Keratinocyte (primary cell): ENCODE measurements around the gene IFNG-AS1. TPM values are rescaled to one million over a fixed set of nuclear protein-coding genes. Genes with fewer than 3 reads are reported as not detected.

Source experiments
- DNase-seq: peaks from one replicate; pipeline ENCODE4 v3.0.0-alpha.2; 2011; ENCODE audit warnings: low read depth, missing footprints, low spot score
- FAIRE-seq: peaks from 2 replicates; lab custom pipeline; 2011; peaks lifted over from hg19 to GRCh38; lab: Jason Lieb, UNC
- H2AFZ ChIP-seq: 2 replicates; pipeline ENCODE4 v1.6.0; 2012; ENCODE audit warnings: low read length, control low read depth, inconsistent platforms; ENCODE audit not compliant: control insufficient read depth
- H3K27ac ChIP-seq: 2 replicates; pipeline ENCODE4 v1.5.1; 2011; ENCODE audit warnings: low read length; ENCODE audit not compliant: control insufficient read depth, insufficient read depth
- H3K27me3 ChIP-seq: 3 replicates; pipeline ENCODE4 v1.6.0; 2011; ENCODE audit warnings: low read length; ENCODE audit not compliant: control insufficient read depth, insufficient read depth; ENCODE audit errors: extremely low read depth
- H3K36me3 ChIP-seq, 2 experiments: 2 replicates in 1 of 2; 3 replicates in 1 of 2; pipeline ENCODE4 v1.5.1; 2011; ENCODE audit warnings: low read length in 2 of 2, mild to moderate bottlenecking in 1 of 2; ENCODE audit not compliant: control insufficient read depth in 2 of 2, insufficient read depth in 2 of 2; ENCODE audit errors: extremely low read depth in 1 of 2
- H3K4me1 ChIP-seq: 3 replicates; pipeline ENCODE4 v1.5.1; 2011; ENCODE audit warnings: low read length; ENCODE audit not compliant: control insufficient read depth, insufficient read depth; ENCODE audit errors: extremely low read depth
- H3K4me2 ChIP-seq: 3 replicates; pipeline ENCODE4 v1.6.0; 2011; ENCODE audit warnings: low read depth, low read length; ENCODE audit not compliant: control insufficient read depth, insufficient read depth; ENCODE audit errors: extremely low read depth
- H3K4me3 ChIP-seq, 3 experiments: fragments of 200-600 bp in 1 of 3; sonication (generic) in 1 of 3; 2 replicates in 2 of 3; 3 replicates in 1 of 3; pipeline ENCODE4 v1.5.1; 2011 to 2016; ENCODE audit warnings: low read length in 3 of 3, mild to moderate bottlenecking in 3 of 3, control low read depth in 2 of 3, inconsistent platforms in 1 of 3, low read depth in 1 of 3, mixed read lengths in 1 of 3, mixed run types in 1 of 3, moderate library complexity in 1 of 3; ENCODE audit not compliant: control insufficient read depth in 2 of 3, insufficient read depth in 2 of 3; ENCODE audit errors: extremely low read depth in 1 of 3
- H3K79me2 ChIP-seq: 2 replicates; pipeline ENCODE4 v1.6.0; 2012; ENCODE audit warnings: low read length; ENCODE audit not compliant: control insufficient read depth, insufficient read depth
- H3K9ac ChIP-seq: 3 replicates; pipeline ENCODE4 v1.6.0; 2011; ENCODE audit warnings: low read length; ENCODE audit not compliant: control insufficient read depth, insufficient read depth; ENCODE audit errors: extremely low read depth
- H3K9me1 ChIP-seq: 3 replicates; pipeline ENCODE4 v1.6.0; 2011; ENCODE audit warnings: low read length; ENCODE audit not compliant: control insufficient read depth, insufficient read depth; ENCODE audit errors: extremely low read depth
- H3K9me3 ChIP-seq: 2 replicates; pipeline ENCODE4 v1.5.1; 2012; ENCODE audit warnings: low read depth, low read length; ENCODE audit not compliant: control insufficient read depth
- H4K20me1 ChIP-seq: 3 replicates; pipeline ENCODE4 v1.6.0; 2011; ENCODE audit warnings: low read length; ENCODE audit not compliant: control insufficient read depth, insufficient read depth; ENCODE audit errors: extremely low read depth
- EZH2 ChIP-seq: IDR thresholded peaks from one replicate; pipeline ENCODE4 v1.6.1; 2012; ENCODE audit warnings: inconsistent platforms, mild to moderate bottlenecking, low read length, moderate library complexity
- dilution Hi-C: fragments of 300-500 bp; cut with MboI; formaldehyde crosslinking; loops from one replicate; pipeline ENCODE4 v1.7.0; 2020; ENCODE audit warnings: low sequenced_read_pairs; ENCODE audit not compliant: extremely low pct_ligation_motif_present
- polyA plus RNA-seq, 5 experiments: library from polyadenylated mRNA; depleted of rRNA in 3 of 5; stranded (reverse) in 3 of 5; stranded (forward) in 1 of 5; unstranded in 1 of 5; fragments of >200 nt; gene quantifications; 1 replicate in 1 of 5; 2 replicates in 3 of 5; 3 replicates in 1 of 5; pipeline versions ENCODE4 v1.2.1 to v1.2.3, GENCODE V29; 2011 to 2012; ENCODE audit warnings: missing spikeins in 2 of 5, low read depth in 1 of 5, low replicate concordance in 1 of 5
- TF ChIP-seq, protein P1 (sequence below), 3 experiments: IDR thresholded peaks in 1 of 3; conservative IDR thresholded peaks in 1 of 3; optimal IDR thresholded peaks in 1 of 3; 2 replicates in 2 of 3; 3 replicates in 1 of 3; pipeline versions ENCODE3 to v1.5.1; 2011; ENCODE audit warnings: low read length in 3 of 3, mild to moderate bottlenecking in 3 of 3, moderate library complexity in 2 of 3, control low read depth in 1 of 3, inconsistent platforms in 1 of 3; ENCODE audit not compliant: insufficient read depth in 2 of 3; ENCODE audit errors: extremely low read depth in 1 of 3

IFNG-AS1 gene
- polyA plus RNA-seq, 1 donor (not counting 4 experiments of a cell fraction or from before 2014, with no cell fraction given) = not detected

DNA sequence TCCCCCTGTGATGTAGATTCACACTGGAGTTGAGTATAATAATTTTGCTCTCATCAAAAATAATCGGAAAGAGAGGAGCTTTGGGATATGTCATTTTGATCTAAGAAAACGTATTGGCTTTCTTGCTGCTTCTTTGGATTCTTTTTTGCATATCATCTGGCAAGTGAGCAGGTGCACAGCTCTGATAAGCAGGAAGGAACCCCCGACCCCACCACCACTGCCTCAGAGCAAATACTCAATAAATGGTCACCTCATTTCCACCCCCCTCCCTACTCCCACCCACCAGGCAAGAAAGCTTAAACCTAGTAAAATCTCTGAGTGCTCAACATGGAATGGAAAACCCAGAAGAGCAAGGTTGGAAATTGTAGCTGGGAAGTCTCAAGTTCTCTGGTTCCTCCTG, 49.4 kb downstream of the IFNG-AS1 start:
- no peak for FAIRE-seq

DNA sequence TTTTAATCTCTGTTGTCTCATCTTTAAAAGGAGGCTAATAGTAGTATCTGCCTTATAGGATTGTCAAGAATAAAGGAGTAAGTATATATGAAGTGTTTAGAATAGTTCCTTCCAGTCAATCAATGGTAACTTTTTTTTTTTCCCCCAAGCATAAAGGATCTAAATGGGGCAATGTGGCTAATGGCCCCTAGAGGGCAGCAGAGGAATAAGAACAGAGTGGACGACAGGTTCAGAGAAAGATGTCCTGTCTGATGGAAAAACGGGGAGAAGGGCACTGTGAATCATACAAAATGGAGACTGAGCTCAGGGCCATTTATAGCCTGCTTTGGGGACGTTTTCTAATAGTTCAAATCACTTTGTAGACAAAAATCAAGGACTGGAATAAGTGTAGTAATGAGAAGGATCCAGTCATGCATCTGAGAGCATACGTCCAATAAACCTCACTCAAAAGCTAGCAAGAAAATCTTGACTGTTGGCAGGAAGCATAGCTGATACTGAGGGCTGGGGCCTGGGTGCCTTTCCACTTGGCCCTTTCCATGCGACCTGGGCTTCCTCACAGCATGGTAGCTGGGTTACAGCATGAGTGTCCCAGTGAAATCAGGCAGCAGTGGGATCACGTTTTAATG, 51.3 kb downstream of the IFNG-AS1 start:
- H3K9me3 ChIP-seq = no peaks in the 10 kb centered on the region
- TF ChIP-seq EZH2 = no peak
- TF ChIP-seq, protein P1, sequence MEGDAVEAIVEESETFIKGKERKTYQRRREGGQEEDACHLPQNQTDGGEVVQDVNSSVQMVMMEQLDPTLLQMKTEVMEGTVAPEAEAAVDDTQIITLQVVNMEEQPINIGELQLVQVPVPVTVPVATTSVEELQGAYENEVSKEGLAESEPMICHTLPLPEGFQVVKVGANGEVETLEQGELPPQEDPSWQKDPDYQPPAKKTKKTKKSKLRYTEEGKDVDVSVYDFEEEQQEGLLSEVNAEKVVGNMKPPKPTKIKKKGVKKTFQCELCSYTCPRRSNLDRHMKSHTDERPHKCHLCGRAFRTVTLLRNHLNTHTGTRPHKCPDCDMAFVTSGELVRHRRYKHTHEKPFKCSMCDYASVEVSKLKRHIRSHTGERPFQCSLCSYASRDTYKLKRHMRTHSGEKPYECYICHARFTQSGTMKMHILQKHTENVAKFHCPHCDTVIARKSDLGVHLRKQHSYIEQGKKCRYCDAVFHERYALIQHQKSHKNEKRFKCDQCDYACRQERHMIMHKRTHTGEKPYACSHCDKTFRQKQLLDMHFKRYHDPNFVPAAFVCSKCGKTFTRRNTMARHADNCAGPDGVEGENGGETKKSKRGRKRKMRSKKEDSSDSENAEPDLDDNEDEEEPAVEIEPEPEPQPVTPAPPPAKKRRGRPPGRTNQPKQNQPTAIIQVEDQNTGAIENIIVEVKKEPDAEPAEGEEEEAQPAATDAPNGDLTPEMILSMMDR (optimal IDR thresholded peaks at IDR 0.05 in 1 of 3, IDR thresholded peaks at IDR 0.05 in 1 of 3, conservative IDR thresholded peaks at IDR 0.05 in 1 of 3; ENCODE audit: extremely low read depth in 1 of 3, insufficient read depth in 2 of 3, low read length in 3 of 3) = peak; percentile 74 to 90 (median 78)
- no peaks in the 10 kb centered on the region for H3K36me3 ChIP-seq
- FAIRE-seq (peak; percentile 81), DNase-seq (peak; percentile 50)
- H3K27ac ChIP-seq = no peak overlapping the region
- no peaks in the 10 kb centered on the region for H3K9me1 ChIP-seq
- H3K4me2 ChIP-seq = no peak overlapping the region
- H4K20me1 ChIP-seq = no peaks in the 10 kb centered on the region
- H3K9ac ChIP-seq = no peak overlapping the region
- H2AFZ ChIP-seq = peak overlapping the region; percentile 32
- H3K4me1 ChIP-seq = peaks cover 22% of the 10 kb centered on the region
- no peak overlapping the region for H3K4me3 ChIP-seq
- dilution Hi-C loops = no loop called here
- no peaks in the 10 kb centered on the region for H3K27me3 ChIP-seq
- no peaks in the 10 kb centered on the region for H3K79me2 ChIP-seq

More for the DNA sequence above, 49.4 kb downstream of the IFNG-AS1 start:
- H2AFZ ChIP-seq = no peak overlapping the region
- DNase-seq = no peak
- H3K9me3 ChIP-seq = no peaks in the 10 kb centered on the region
- no peaks in the 10 kb centered on the region for H3K27me3 ChIP-seq
- dilution Hi-C loops = no loop called here
- no peaks in the 10 kb centered on the region for H3K9me1 ChIP-seq
- peaks cover 22% of the 10 kb centered on the region for H3K4me1 ChIP-seq
- TF ChIP-seq, protein P1 (optimal IDR thresholded peaks at IDR 0.05 in 1 of 3, IDR thresholded peaks at IDR 0.05 in 1 of 3, conservative IDR thresholded peaks at IDR 0.05 in 1 of 3; ENCODE audit: extremely low read depth in 1 of 3, insufficient read depth in 2 of 3, low read length in 3 of 3) = no peak
- TF ChIP-seq EZH2 = no peak
- H3K27ac ChIP-seq = no peak overlapping the region
- no peaks in the 10 kb centered on the region for H3K79me2 ChIP-seq
- no peak overlapping the region for H3K9ac ChIP-seq
- H3K4me2 ChIP-seq = no peak overlapping the region
- H3K4me3 ChIP-seq = no peak overlapping the region
- no peaks in the 10 kb centered on the region for H4K20me1 ChIP-seq
- no peaks in the 10 kb centered on the region for H3K36me3 ChIP-seq
